SK-N-SH treated with all-trans-retinoic acid at 6 μM for 48 hours (cell line): ENCODE results near the gene SFMBT1.

Experiments
- ATAC-seq: fragments of 200-7000 bp; cut with Tn5 transposase; 3 replicates; pipeline ENCODE4 v1.9.1; 2020; ENCODE audit warnings: mild to moderate bottlenecking, moderate library complexity
- ARNTL ChIP-seq: fragments of 450-650 bp; formaldehyde crosslinking; IDR thresholded peaks from 2 replicates; pipeline ENCODE4 v1.5.0; 2020; ENCODE audit warnings: low read depth, mild to moderate bottlenecking, moderate library complexity, borderline replicate concordance
- BACH2 ChIP-seq: fragments of 250-450 bp; sonication (Bioruptor Pico); IDR thresholded peaks from 2 replicates; pipeline ENCODE4 v1.9.0; 2021; ENCODE audit warnings: mild to moderate bottlenecking, borderline replicate concordance
- CREB5 ChIP-seq: fragments of 250-450 bp; sonication (Bioruptor Pico); IDR thresholded peaks from 2 replicates; pipeline ENCODE4 v1.5.1; 2020; ENCODE audit warnings: low read depth, mild to moderate bottlenecking, moderate library complexity
- CSRNP3 ChIP-seq: fragments of 250-450 bp; sonication (Bioruptor Pico); IDR thresholded peaks from 2 replicates; pipeline ENCODE4 v1.5.1; 2021; ENCODE audit warnings: mild to moderate bottlenecking, moderate library complexity
- ISL1 ChIP-seq: fragments of 250-450 bp; sonication (Bioruptor Pico); IDR thresholded peaks from 2 replicates; pipeline ENCODE4 v2.1.2; 2022; ENCODE audit warnings: mild to moderate bottlenecking, moderate library complexity
- OSR1 ChIP-seq: fragments of 250-450 bp; sonication (Bioruptor Pico); IDR thresholded peaks from 2 replicates; pipeline ENCODE4 v1.8.0; 2022; ENCODE audit warnings: moderate library complexity, mild to moderate bottlenecking, inconsistent platforms
- PATZ1 ChIP-seq: fragments of 250-450 bp; sonication (Bioruptor Pico); IDR thresholded peaks from 2 replicates; pipeline ENCODE4 v1.8.0; 2020; ENCODE audit warnings: mild to moderate bottlenecking, moderate library complexity, borderline replicate concordance
- POU6F1 ChIP-seq: fragments of 250-450 bp; sonication (Bioruptor Pico); IDR thresholded peaks from 2 replicates; pipeline ENCODE4 v1.8.0; 2021; ENCODE audit warnings: low read depth, mild to moderate bottlenecking, moderate library complexity, borderline replicate concordance
- PPARA ChIP-seq: fragments of 250-450 bp; sonication (Bioruptor Pico); IDR thresholded peaks from 2 replicates; pipeline ENCODE4 v1.5.0; 2020; ENCODE audit warnings: mild to moderate bottlenecking, borderline replicate concordance
- RARB ChIP-seq: fragments of 250-450 bp; sonication (Bioruptor Pico); IDR thresholded peaks from 2 replicates; pipeline ENCODE4 v1.8.0; 2021; ENCODE audit warnings: mild to moderate bottlenecking, moderate library complexity
- SNAI2 ChIP-seq: fragments of 250-450 bp; sonication (Bioruptor Pico); IDR thresholded peaks from 2 replicates; pipeline ENCODE4 v1.5.0; 2020; ENCODE audit warnings: mild to moderate bottlenecking, moderate library complexity
- TCF4 ChIP-seq: fragments of 250-450 bp; sonication (Bioruptor Pico); IDR thresholded peaks from 2 replicates; pipeline ENCODE4 v1.8.0; 2021; ENCODE audit warnings: mild to moderate bottlenecking, moderate library complexity, borderline replicate concordance
- TOX ChIP-seq: fragments of 250-450 bp; sonication (Bioruptor Pico); IDR thresholded peaks from 2 replicates; pipeline ENCODE4 v1.8.0; 2021; ENCODE audit warnings: mild to moderate bottlenecking, moderate library complexity, borderline replicate concordance
- TSHZ2 ChIP-seq: fragments of 250-450 bp; sonication (Bioruptor Pico); IDR thresholded peaks from 2 replicates; pipeline ENCODE4 v1.5.0; 2020; ENCODE audit warnings: mild to moderate bottlenecking, moderate library complexity
- ZFP3 ChIP-seq: fragments of 250-450 bp; sonication (Bioruptor Pico); IDR thresholded peaks from 2 replicates; pipeline ENCODE4 v1.5.0; 2020; ENCODE audit warnings: mild to moderate bottlenecking, moderate library complexity
- ZNF565 ChIP-seq: fragments of 450-650 bp; formaldehyde crosslinking; conservative IDR thresholded peaks from 2 replicates; pipeline ENCODE4 v1.5.0; 2020; ENCODE audit warnings: low read depth, mild to moderate bottlenecking, moderate library complexity
- ZNF70 ChIP-seq: fragments of 450-650 bp; formaldehyde crosslinking; IDR thresholded peaks from 2 replicates; pipeline ENCODE4 v1.5.0; 2020; ENCODE audit warnings: mild to moderate bottlenecking, moderate library complexity
- ZNF8 ChIP-seq: fragments of 450-650 bp; formaldehyde crosslinking; IDR thresholded peaks from 2 replicates; pipeline ENCODE4 v1.5.0; 2020; ENCODE audit warnings: mild to moderate bottlenecking, moderate library complexity

The SFMBT1 gene

GRCh38 chr3:53084310-53085001 is 38.6 kb upstream of the SFMBT1 start:
- no peak for ATAC-seq
- TF ChIP-seq OSR1 (CRISPR knock-in tag) = no peak
- TF ChIP-seq ISL1 (CRISPR knock-in tag) = no peak
- no peak for TF ChIP-seq TSHZ2 (CRISPR knock-in tag)
- no peak for TF ChIP-seq CREB5 (CRISPR knock-in tag)

GRCh38 chr3:53083949-53084309 is 38.1 kb upstream of the SFMBT1 start:
- peak; percentile 27 for ATAC-seq
- TF ChIP-seq ARNTL (CRISPR knock-in tag) = no peak
- TF ChIP-seq BACH2 (CRISPR knock-in tag) = no peak
- no peak for TF ChIP-seq POU6F1 (CRISPR knock-in tag)
- TF ChIP-seq PPARA (CRISPR knock-in tag) = no peak
- TF ChIP-seq RARB (CRISPR knock-in tag) = no peak
- TF ChIP-seq TOX (CRISPR knock-in tag) = no peak
- TF ChIP-seq CSRNP3 = no peak
- TF ChIP-seq ZFP3 = no peak
- TF ChIP-seq ZNF8 = no peak
- TF ChIP-seq PATZ1 (CRISPR knock-in tag) = no peak
- no peak for TF ChIP-seq SNAI2
- no peak for TF ChIP-seq ZNF565 (CRISPR knock-in tag)
- no peak for TF ChIP-seq ISL1 (CRISPR knock-in tag)
- TF ChIP-seq TSHZ2 (CRISPR knock-in tag) = no peak

- TF ChIP-seq CREB5 (CRISPR knock-in tag) (no peak), TCF4 (peak; percentile 82; the same call in 1 of the 2 replicates), TSHZ2 (CRISPR knock-in tag) (peak; percentile 46; the same call in 1 of the 2 replicates), ARNTL (CRISPR knock-in tag) (no peak), ZNF70 (CRISPR knock-in tag) (0 out of 2 replicates have a peak, but pooled peaks have one; percentile 32)
- ATAC-seq = peak; percentile 57
Observed at GRCh38 chr3:53083521-53083920, 37.6 kb upstream of the SFMBT1 start.
